OCI-LY7 (cell line): Measurements from ENCODE around the gene F2RL2.

Experiments
- EZH2phosphoT487 ChIP-seq: fragments of 200-600 bp; sonication (generic); IDR thresholded peaks from 2 replicates; pipeline ENCODE4 v1.6.1; 2018; ENCODE audit warnings: low read depth, borderline replicate concordance, mild to moderate bottlenecking, mixed run types, antibody characterized with exemption, low read length, moderate library complexity, mixed read lengths
- TF ChIP-seq, protein P1 (sequence below): fragments of 200-600 bp; sonication (generic); conservative IDR thresholded peaks from 2 replicates; pipeline ENCODE4 v1.5.1; 2014; ENCODE audit warnings: mild to moderate bottlenecking, antibody characterized with exemption, low read length, moderate library complexity, mixed read lengths

DNA sequence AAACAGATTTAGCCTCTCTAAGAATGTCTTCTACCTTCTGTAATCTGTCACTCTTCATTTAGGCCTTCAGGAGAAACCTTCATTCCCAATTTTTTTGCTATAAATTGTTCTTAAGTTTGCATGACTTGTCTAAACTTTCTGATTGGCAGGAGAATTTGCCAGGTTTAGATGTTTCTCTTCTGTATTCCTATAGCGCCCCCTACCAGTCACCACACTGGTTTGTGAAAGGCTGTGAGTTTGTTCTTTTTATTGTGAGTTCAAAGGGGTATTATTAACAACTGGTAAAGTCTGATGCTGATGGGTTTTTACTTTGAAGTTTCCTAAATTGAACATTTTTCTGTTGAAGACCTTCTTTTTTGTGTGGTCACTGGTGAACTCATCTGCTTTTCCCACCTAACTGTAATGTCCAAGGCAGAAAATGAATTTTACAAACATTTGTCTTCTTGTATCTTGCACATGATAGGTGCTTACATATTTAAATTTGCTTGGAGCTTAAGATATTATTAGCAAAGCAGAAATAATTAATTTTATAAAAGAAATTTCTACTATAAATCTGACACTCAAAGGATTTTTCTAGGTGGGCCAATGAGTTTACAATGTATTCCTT, 18.4 kb upstream of the F2RL2 start:
- TF ChIP-seq, protein P1, sequence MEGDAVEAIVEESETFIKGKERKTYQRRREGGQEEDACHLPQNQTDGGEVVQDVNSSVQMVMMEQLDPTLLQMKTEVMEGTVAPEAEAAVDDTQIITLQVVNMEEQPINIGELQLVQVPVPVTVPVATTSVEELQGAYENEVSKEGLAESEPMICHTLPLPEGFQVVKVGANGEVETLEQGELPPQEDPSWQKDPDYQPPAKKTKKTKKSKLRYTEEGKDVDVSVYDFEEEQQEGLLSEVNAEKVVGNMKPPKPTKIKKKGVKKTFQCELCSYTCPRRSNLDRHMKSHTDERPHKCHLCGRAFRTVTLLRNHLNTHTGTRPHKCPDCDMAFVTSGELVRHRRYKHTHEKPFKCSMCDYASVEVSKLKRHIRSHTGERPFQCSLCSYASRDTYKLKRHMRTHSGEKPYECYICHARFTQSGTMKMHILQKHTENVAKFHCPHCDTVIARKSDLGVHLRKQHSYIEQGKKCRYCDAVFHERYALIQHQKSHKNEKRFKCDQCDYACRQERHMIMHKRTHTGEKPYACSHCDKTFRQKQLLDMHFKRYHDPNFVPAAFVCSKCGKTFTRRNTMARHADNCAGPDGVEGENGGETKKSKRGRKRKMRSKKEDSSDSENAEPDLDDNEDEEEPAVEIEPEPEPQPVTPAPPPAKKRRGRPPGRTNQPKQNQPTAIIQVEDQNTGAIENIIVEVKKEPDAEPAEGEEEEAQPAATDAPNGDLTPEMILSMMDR = peak; percentile 99
- no peak for TF ChIP-seq EZH2phosphoT487
